Vagina (tissue), 2 donors: Measurements from ENCODE around the gene ZNF273. TPM values are rescaled to one million over a fixed set of nuclear protein-coding genes. Genes with fewer than 3 reads are reported as not detected.
"Not testable (repeated sequence)": the region's sequence is repeated elsewhere in the genome, so short reads cannot be mapped to it uniquely, and the experiment has no call there.

Source experiments
- DNase-seq, 2 donors: peaks; one replicate each; pipeline ENCODE4 v3.0.0-alpha.2; 2017; ENCODE audit errors: extremely low spot score in 2 of 2
- H3K27ac ChIP-seq: fragments of 200-600 bp; sonication (generic); one replicate; pipeline ENCODE4 v1.5.1; 2019
- H3K27me3 ChIP-seq: fragments of 200-600 bp; sonication (generic); one replicate; pipeline ENCODE4 v1.5.1; 2019
- H3K36me3 ChIP-seq, 2 donors: fragments of 200-600 bp; sonication (generic); one replicate each; pipeline ENCODE4 v1.5.1; 2017 to 2019
- H3K4me1 ChIP-seq: fragments of 200-600 bp; sonication (generic); one replicate; pipeline ENCODE4 v1.5.1; 2019
- H3K4me3 ChIP-seq, 2 donors: fragments of 200-600 bp; sonication (generic); 1 replicate in 1 of 2; 2 replicates in 1 of 2; pipeline ENCODE4 v1.5.1; 2016 to 2019
- H3K9me3 ChIP-seq: fragments of 200-600 bp; sonication (generic); one replicate; pipeline ENCODE4 v1.5.1; 2019
- CTCF ChIP-seq, 3 experiments: fragments of 450-650 bp in 2 of 3; fragments of 200-600 bp in 1 of 3; sonication (generic) in 1 of 3; IDR thresholded peaks; one replicate each; pipeline ENCODE4 v1.5.1; 2017 to 2019; ENCODE audit warnings: antibody characterized with exemption in 3 of 3, mild to moderate bottlenecking in 2 of 3, moderate library complexity in 2 of 3
- POLR2A ChIP-seq, 2 donors: fragments of 450-650 bp; IDR thresholded peaks; one replicate each; pipeline ENCODE4 v1.6.1; 2017; ENCODE audit warnings: antibody characterized with exemption in 2 of 2, mild to moderate bottlenecking in 2 of 2, moderate library complexity in 2 of 2
- POLR2AphosphoS5 ChIP-seq, 2 donors: sonication (generic); formaldehyde crosslinking; IDR thresholded peaks; one replicate each; pipeline ENCODE4 v1.9.0; 2017; ENCODE audit warnings: antibody characterized with exemption in 2 of 2, mild to moderate bottlenecking in 2 of 2, low read depth in 1 of 2; ENCODE audit not compliant: insufficient read depth in 1 of 2
- intact Hi-C: fragments of 100-400 bp; cut with DNase I; formaldehyde crosslinking; loops from one replicate; pipeline ENCODE4 v1.15.1; 2023
- total RNA-seq: library from RNA; depleted of rRNA; stranded (reverse); fragments of >200 nt; gene quantifications from one replicate; pipeline ENCODE4 v1.2.3, GENCODE V29; 2016

The ZNF273 gene
- total RNA-seq, 1 donor from 2014 or later, result 47.4 TPM

GRCh38 chr7:64945503-64946175 lies 42.6 kb downstream of the ZNF273 start:
- TF ChIP-seq POLR2A (IDR thresholded peaks at IDR 0.05) (no peak), POLR2AphosphoS5 (IDR thresholded peaks at IDR 0.05; ENCODE audit: insufficient read depth in 1 of 2, low read depth in 1 of 2) (no peak)
- no peaks in the 10 kb centered on the region for H3K9me3 ChIP-seq
- H3K4me1 ChIP-seq, result peaks cover 12% of the 10 kb centered on the region
- DNase-seq, result no peak
- H3K4me3 ChIP-seq, result no peak overlapping the region
- H3K27me3 ChIP-seq, result peaks cover 4% of the 10 kb centered on the region
- no peak overlapping the region for H3K27ac ChIP-seq
- no peaks in the 10 kb centered on the region for H3K36me3 ChIP-seq
- intact Hi-C loops, result no loop called here

- intact Hi-C loops, result no loop called here
Observed at GRCh38 chr7:64946772-64947171, 43.7 kb downstream of the ZNF273 start.

GRCh38 chr7:64947252-64948000 lies 44.4 kb downstream of the ZNF273 start:
- H3K4me1 ChIP-seq, result peaks cover 12% of the 10 kb centered on the region
- H3K9me3 ChIP-seq, result no peaks in the 10 kb centered on the region
- H3K27me3 ChIP-seq, result peaks cover 4% of the 10 kb centered on the region
- peak overlapping the region; percentile 37 for H3K4me3 ChIP-seq
- intact Hi-C loops, result no loop called here
- DNase-seq, result no peak
- H3K27ac ChIP-seq, result peak overlapping the region; percentile 46
- TF ChIP-seq CTCF (IDR thresholded peaks at IDR 0.05) (no peak), POLR2A (IDR thresholded peaks at IDR 0.05) (no peak)
- H3K36me3 ChIP-seq, result no peaks in the 10 kb centered on the region

More at GRCh38 chr7:64946772-64947171, 43.7 kb downstream of the ZNF273 start:
- Histone ChIP-seq H3K4me3 (peak overlapping the region in 1 of 2 donors; percentile 37), H3K27me3 (peaks cover 4% of the 10 kb centered on the region), H3K36me3 (no peaks in the 10 kb centered on the region), H3K4me1 (peaks cover 12% of the 10 kb centered on the region), H3K27ac (no peak overlapping the region), H3K9me3 (no peaks in the 10 kb centered on the region)
- TF ChIP-seq POLR2A (IDR thresholded peaks at IDR 0.05), result no peak
- TF ChIP-seq CTCF (IDR thresholded peaks at IDR 0.05), result no peak
- no peak for TF ChIP-seq POLR2AphosphoS5 (IDR thresholded peaks at IDR 0.05; ENCODE audit: insufficient read depth in 1 of 2, low read depth in 1 of 2)
- DNase-seq, result no peak

- H3K27ac ChIP-seq, H3K4me3 ChIP-seq, H3K36me3 ChIP-seq, H3K9me3 ChIP-seq, intact Hi-C loops, DNase-seq, H3K27me3 ChIP-seq: not testable (repeated sequence)
- peaks cover 12% of the 10 kb centered on the region for H3K4me1 ChIP-seq
Observed at GRCh38 chr7:64948774-64949173, 45.7 kb downstream of the ZNF273 start.

- H3K9me3 ChIP-seq, intact Hi-C loops, H3K27me3 ChIP-seq, H3K27ac ChIP-seq, DNase-seq, H3K36me3 ChIP-seq, H3K4me3 ChIP-seq: not testable (repeated sequence)
- peaks cover 12% of the 10 kb centered on the region for H3K4me1 ChIP-seq
Observed at GRCh38 chr7:64950673-64951072, 47.6 kb downstream of the ZNF273 start.

- intact Hi-C loops, result no loop called here
- H3K27ac ChIP-seq, result no peak overlapping the region
- H3K9me3 ChIP-seq, result no peaks in the 10 kb centered on the region
- no peaks in the 10 kb centered on the region for H3K36me3 ChIP-seq
- no peak overlapping the region for H3K4me3 ChIP-seq
- H3K4me1 ChIP-seq, result peaks cover 12% of the 10 kb centered on the region
- TF ChIP-seq POLR2A (IDR thresholded peaks at IDR 0.05) (no peak), CTCF (IDR thresholded peaks at IDR 0.05) (peak; percentile 49 to 90 (median 54)), POLR2AphosphoS5 (IDR thresholded peaks at IDR 0.05; ENCODE audit: insufficient read depth in 1 of 2, low read depth in 1 of 2) (no peak)
- DNase-seq, result no peak
- peaks cover 4% of the 10 kb centered on the region for H3K27me3 ChIP-seq
Observed at GRCh38 chr7:64951250-64951848, 48.3 kb downstream of the ZNF273 start.
